Right lobe of liver (tissue), 4 donors: ENCODE measurements around the gene STK33.

Source experiments
- POLR2A ChIP-seq: fragments of 450-650 bp; IDR thresholded peaks from one replicate; pipeline ENCODE4 v1.6.1; 2017; ENCODE audit warnings: antibody characterized with exemption, mild to moderate bottlenecking
- TF ChIP-seq, protein P1 (sequence below), 4 donors: fragments of 200-600 bp in 3 of 4; fragments of 450-650 bp in 1 of 4; IDR thresholded peaks; one replicate each; pipeline versions ENCODE4 v1.5.1 to v1.8.0; 2016 to 2022; ENCODE audit warnings: antibody characterized with exemption in 4 of 4, mild to moderate bottlenecking in 2 of 4
- donor health status: DM: no; HTN: no; CAD: no.
- donor health status: DM: no; HTN: no; CAD: no.
- donor health status: DM: no; HTN: yes; CAD: no.

DNA sequence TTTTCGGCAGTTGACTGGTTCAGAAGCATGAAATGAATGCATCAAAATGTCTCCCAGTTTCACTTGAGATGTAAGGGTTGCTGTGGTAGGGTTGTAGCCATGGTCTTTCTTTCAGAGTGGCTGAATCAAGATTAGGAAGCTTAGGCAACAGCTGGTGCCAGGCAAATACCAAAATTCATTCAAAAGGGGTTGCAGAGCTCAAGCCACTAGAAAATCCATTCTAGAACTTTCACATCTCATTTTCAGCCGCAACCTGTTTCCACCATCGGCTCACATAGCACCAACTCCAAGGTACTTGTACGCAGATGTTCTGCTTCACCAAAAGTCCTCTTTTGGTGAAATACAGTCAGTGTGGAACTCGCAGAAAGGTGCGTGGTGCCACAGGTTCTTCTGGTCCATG, 40.5 kb upstream of the STK33 start:
- TF ChIP-seq, protein P1, sequence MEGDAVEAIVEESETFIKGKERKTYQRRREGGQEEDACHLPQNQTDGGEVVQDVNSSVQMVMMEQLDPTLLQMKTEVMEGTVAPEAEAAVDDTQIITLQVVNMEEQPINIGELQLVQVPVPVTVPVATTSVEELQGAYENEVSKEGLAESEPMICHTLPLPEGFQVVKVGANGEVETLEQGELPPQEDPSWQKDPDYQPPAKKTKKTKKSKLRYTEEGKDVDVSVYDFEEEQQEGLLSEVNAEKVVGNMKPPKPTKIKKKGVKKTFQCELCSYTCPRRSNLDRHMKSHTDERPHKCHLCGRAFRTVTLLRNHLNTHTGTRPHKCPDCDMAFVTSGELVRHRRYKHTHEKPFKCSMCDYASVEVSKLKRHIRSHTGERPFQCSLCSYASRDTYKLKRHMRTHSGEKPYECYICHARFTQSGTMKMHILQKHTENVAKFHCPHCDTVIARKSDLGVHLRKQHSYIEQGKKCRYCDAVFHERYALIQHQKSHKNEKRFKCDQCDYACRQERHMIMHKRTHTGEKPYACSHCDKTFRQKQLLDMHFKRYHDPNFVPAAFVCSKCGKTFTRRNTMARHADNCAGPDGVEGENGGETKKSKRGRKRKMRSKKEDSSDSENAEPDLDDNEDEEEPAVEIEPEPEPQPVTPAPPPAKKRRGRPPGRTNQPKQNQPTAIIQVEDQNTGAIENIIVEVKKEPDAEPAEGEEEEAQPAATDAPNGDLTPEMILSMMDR (IDR thresholded peaks at IDR 0.05), result no peak
- TF ChIP-seq POLR2A, result no peak
